ENCODE results near the gene AIFM1.

AIFM1 gene

GRCh38 chrX:130097507-130098209 lies 68.0 kb downstream of the AIFM1 start:
- no peak overlapping the region for H3K4me3 ChIP-seq (ENCODE audit: low read depth, low read length)
- H3K9me3 ChIP-seq (ENCODE audit: severe bottlenecking): no peaks in the 10 kb centered on the region
- peak; percentile 79 for DNase-seq
- H3K27ac ChIP-seq: peak overlapping the region; percentile 77
- H3K36me3 ChIP-seq: no peaks in the 10 kb centered on the region; the same call in 1 of the 2 replicates
- TF ChIP-seq CTCF (IDR thresholded peaks at IDR 0.05; ENCODE audit: low read depth, low read length): no peak
- H3K27me3 ChIP-seq (ENCODE audit: insufficient read depth, low read depth, severe bottlenecking): peaks cover 17% of the 10 kb centered on the region

GRCh38 chrX:130095249-130096030 lies 70.2 kb downstream of the AIFM1 start:
- Histone ChIP-seq H3K9me3 (ENCODE audit: severe bottlenecking) (no peaks in the 10 kb centered on the region), H3K27ac (no peak overlapping the region), H3K4me3 (ENCODE audit: low read depth, low read length) (no peak overlapping the region), H3K36me3 (no peaks in the 10 kb centered on the region), H3K27me3 (ENCODE audit: insufficient read depth, low read depth, severe bottlenecking) (peaks cover 17% of the 10 kb centered on the region)
- TF ChIP-seq CTCF (IDR thresholded peaks at IDR 0.05; ENCODE audit: low read depth, low read length): no peak
- DNase-seq: no peak

GRCh38 chrX:130094696-130095095 lies 70.9 kb downstream of the AIFM1 start:
- H3K27ac ChIP-seq: no peak overlapping the region
- H3K27me3 ChIP-seq (ENCODE audit: insufficient read depth, low read depth, severe bottlenecking): peaks cover 14% of the 10 kb centered on the region
- no peaks in the 10 kb centered on the region for H3K9me3 ChIP-seq (ENCODE audit: severe bottlenecking)
- no peak for TF ChIP-seq CTCF (IDR thresholded peaks at IDR 0.05; ENCODE audit: low read depth, low read length)
- no peak overlapping the region for H3K4me3 ChIP-seq (ENCODE audit: low read depth, low read length)
- H3K36me3 ChIP-seq: no peaks in the 10 kb centered on the region
- DNase-seq: no peak

GRCh38 chrX:130093271-130093670 lies 72.4 kb downstream of the AIFM1 start:
- Histone ChIP-seq H3K36me3 (no peaks in the 10 kb centered on the region), H3K27ac (no peak overlapping the region), H3K27me3 (ENCODE audit: insufficient read depth, low read depth, severe bottlenecking) (peaks cover 9% of the 10 kb centered on the region), H3K9me3 (ENCODE audit: severe bottlenecking) (no peaks in the 10 kb centered on the region), H3K4me3 (ENCODE audit: low read depth, low read length) (no peak overlapping the region)
- no peak for TF ChIP-seq CTCF (IDR thresholded peaks at IDR 0.05; ENCODE audit: low read depth, low read length)
- no peak for DNase-seq

- H3K27me3 ChIP-seq (ENCODE audit: insufficient read depth, low read depth, severe bottlenecking): peaks cover under 1% of the 10 kb centered on the region
- DNase-seq: peak; percentile 58
- H3K27ac ChIP-seq: no peak overlapping the region
- TF ChIP-seq CTCF (IDR thresholded peaks at IDR 0.05; ENCODE audit: low read depth, low read length): 0 out of 2 replicates have a peak, but pooled peaks have one; percentile 7
- H3K4me3 ChIP-seq (ENCODE audit: low read depth, low read length): no peak overlapping the region
- no peaks in the 10 kb centered on the region for H3K36me3 ChIP-seq
- no peaks in the 10 kb centered on the region for H3K9me3 ChIP-seq (ENCODE audit: severe bottlenecking)
These were observed 73.6 kb downstream of the AIFM1 start for GRCh38 chrX:130091980-130092522.
